Stimulated activated CD4-positive, alpha-beta T cell treated with anti-CD3 and anti-CD28 coated beads, Interleukin-2, amount 100 ng/mL, for 4 hours (primary cell): ENCODE results near the gene ALDH1L1.
"Not testable (repeated sequence)": the region's sequence is repeated elsewhere in the genome, so short reads cannot be mapped to it uniquely, and the experiment has no call there.

Experiments used
- DNase-seq: peaks from one replicate; pipeline ENCODE4 v3.0.0-alpha.2; 2020; ENCODE audit warnings: low read depth

The ALDH1L1 gene

GRCh38 chr3:126083511-126083912 lies 96.9 kb downstream of the ALDH1L1 start:
- peak; percentile 10 for DNase-seq

GRCh38 chr3:126083138-126083445 lies 97.3 kb downstream of the ALDH1L1 start:
- no peak for DNase-seq

DNA sequence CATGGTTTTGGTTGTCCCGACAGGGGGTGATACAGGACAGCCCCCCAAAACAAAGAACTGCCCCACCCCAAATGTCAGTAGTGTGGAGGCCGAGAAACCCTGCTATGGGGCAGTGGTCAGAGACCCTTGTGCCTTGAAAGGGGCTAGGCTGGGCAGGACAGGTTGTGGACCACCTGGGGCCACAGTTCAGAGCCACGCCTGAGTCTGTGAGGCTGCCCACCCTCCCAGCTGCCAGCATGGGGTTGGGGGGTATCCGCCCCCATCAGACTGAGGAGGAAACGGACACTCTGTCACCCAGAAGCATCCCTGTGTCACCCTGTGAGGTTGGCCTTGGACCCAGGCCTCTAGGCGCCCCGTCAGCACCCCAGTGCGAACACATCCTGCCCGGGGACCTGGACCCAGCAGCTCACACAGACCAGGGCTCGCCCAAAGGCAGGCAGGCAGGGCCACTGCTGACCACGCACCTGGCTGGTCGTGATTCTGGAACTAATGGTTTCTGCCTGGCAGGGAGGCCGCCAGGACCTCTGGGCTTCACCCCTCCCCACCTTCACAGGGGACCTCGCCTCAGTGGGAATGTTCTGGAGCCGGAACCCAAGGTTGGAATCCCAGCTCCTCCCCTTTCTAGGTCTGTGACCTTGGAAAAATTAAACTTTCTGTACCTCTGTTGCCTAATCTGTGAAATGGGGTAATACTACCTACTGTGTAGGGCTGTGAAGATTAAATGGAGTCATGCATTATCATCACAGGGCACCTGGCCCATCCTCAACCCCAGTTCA lies 97.8 kb downstream of the ALDH1L1 start:
- DNase-seq: no peak

DNA sequence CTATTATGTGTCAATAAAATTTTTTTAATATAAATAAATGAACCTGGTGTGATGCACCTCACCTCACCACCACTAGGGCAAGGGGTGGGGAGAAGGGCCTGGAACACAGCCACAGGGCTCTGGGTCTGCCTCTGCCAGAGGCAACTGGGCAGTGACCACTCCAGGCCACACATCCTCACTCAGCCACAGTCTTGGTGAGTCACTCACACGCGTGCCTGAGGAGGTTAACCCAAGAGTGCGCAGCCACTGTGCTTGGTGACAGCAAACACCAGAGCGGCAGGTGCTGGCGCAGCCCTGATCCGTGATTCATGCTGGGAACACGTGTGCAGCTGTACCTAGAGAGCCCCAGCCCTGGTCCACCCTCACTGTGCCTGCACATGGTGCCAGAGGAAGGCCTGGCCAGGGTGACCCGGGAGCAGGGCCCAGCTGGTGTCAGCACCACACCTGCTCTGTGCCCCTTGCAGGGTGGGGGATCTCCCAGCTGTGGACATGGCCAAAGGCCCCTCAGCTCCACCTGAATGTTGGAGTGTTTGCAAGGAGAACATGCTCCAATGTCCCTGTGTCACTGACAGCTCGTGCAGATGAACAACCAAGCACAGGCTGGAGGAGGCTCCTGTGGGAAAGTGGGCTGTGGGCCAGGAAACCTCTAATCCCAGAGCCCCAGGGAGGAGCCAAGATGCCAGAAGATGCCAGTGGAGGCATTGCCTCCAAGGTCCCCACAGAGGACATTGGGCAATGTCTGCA lies 98.6 kb downstream of the ALDH1L1 start:
- no peak for DNase-seq

GRCh38 chr3:126080970-126081369 lies 99.4 kb downstream of the ALDH1L1 start:
- no peak for DNase-seq

DNA sequence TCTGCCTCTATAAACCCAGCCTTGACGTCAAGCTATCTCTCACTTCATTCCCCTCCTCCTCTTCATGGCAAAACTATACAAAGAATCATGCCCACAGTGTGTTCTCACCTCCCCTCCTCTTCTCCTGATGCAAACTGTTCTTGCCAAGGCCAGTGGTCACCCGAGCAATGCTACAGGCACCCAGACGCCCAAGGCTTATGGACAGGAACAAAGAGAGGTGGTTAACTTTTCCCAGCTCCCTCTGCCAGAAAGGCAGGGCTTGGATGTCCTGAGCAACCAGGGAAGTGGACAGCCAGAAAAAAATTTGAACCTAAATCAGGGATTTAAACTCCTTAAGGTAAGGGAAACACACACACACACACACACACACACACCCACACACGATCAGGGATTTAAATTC lies 101.5 kb downstream of the ALDH1L1 start:
- no peak for DNase-seq

DNA sequence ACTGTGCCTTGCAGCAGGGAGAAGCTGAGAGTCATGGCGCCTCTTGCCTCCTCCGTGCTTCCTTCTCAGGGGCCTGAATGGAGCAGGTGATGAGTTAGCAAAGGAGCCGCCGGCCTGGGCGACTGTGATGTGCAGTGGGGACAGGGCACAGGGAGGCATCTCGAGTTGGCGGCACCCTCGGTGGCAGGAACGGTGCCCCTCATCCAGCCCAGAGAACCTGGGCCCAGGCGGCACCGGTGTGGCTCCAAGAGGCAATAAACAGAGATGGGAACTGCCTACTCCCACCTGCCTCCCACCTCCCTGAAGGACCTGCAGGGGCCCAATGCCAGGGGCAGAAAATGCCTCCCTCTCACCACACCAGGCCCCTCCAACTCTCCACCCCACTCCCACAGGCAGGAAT lies 102.6 kb downstream of the ALDH1L1 start:
- no peak for DNase-seq

DNA sequence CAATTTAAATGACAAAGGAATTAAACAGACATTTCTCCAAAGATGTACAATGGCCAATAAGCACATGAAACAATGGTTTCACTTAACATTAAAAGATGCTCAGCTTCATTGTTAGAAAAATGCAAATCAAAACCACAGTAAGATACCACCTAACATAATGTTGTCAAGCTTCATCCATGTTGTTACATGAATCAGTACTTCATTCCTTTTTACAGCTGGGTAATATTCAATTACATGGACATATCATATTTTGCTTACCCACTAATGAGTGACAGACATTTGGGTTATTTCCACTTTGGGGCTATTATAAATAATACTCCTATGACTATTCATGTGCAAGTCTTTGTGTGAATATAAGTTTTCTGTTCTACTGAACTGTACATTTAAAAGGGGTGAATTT lies 104.2 kb downstream of the ALDH1L1 start:
- no peak for DNase-seq

DNA sequence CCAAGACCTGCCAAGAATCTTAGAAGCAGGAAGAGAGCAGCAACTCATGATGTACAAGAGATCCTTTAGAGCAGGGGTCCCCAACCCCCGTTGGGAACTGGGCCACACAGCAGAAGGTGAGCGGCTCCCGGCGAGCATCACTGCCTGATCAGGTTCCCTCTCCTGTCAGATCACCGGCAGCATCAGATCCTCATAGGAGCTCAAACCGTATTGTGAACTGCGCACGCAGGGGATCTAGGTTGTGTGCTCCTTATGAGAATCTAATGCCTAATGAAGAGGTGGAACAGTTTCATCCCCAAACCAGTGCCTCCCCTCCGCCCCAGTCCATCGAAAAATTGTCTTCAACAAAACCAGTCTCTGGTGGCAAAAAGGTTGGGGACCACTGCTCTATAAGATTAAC lies 110.2 kb downstream of the ALDH1L1 start:
- DNase-seq: no peak

GRCh38 chr3:126067959-126068358 lies 112.4 kb downstream of the ALDH1L1 start:
- no peak for DNase-seq

DNA sequence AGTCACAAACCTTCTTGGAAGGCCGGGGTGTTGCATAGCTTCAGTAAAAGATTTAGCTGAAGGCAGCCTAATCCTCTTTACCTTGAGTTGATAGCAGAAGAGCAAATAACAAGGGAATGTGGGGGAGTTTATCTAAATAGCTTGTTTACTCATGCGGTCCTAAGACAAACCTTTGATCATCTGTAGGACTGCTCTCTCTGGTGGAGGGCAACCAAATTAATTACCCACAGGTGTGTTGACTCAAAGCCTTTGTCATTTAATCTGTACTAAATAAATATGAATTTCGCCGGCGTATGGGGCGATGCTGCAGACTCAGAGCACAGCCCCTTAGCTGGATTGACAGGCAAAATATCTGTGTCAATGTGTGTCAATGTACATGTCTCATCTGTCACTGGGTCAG lies 113.7 kb downstream of the ALDH1L1 start:
- DNase-seq: not testable (repeated sequence)

GRCh38 chr3:126065876-126066275 lies 114.5 kb downstream of the ALDH1L1 start:
- no peak for DNase-seq

GRCh38 chr3:126064627-126065258 lies 115.6 kb downstream of the ALDH1L1 start:
- no peak for DNase-seq

DNA sequence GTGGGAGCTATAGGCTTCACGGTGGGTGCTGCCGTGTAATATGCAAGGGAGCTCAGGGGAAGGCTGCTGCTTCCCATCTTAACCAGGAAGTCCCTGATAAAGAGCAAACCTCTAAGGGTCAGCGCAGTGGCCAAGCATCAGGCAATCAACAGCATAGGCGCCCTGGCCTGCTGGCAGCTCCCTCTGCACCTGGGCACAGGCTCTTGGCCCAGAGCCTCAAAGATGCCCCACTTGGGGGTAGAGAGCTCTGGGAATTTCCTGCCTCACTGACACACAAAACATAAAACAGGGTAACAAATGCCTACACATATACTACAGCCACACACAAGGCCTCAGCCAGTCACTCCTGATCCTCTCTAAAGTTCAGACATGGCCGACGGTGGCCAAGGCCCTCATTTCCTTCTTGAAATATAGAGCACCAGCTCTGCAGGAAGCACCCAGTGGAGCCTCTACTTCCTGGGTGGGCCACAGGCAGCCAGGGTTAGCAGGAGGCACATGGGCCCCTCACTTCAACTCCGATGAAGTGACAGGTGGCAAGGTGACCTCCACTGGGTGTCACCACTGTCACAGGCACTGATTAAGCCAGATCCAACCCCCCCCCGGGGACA lies 116.9 kb downstream of the ALDH1L1 start:
- no peak for DNase-seq

DNA sequence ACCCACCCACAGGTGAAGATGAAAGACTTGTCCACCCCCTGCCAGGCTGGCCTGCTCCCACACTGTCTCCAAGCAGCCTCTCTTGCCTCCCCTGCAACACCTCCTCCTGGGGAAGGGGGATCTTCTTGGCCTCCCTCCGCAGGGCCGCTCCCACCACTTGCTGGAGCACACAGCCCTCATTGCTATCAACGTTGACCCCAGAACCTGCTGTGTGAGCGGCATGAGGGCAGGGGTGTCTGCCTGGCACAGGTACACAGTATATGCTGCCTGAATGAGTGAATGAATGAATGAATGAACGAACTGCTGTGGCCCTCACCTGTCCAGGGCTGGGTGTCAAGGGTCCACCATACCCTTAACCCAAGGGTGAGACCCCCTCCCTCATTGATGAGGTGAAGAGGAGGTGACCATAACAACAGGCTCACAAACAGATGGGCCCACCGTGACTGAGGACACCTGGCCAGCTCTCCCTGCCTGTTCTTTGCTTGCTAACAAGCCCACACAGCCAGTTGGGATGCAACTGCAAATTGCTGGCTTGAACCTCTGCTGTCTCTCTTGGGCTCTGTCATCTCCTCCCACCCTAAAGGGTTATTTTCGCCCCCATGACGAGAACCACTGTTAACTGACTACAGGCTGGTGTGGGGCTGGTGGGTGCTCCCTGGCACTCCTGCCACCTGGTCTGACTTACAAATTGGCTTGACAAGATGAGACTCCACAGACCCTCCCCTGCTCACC lies 118.9 kb downstream of the ALDH1L1 start:
- no peak for DNase-seq

DNA sequence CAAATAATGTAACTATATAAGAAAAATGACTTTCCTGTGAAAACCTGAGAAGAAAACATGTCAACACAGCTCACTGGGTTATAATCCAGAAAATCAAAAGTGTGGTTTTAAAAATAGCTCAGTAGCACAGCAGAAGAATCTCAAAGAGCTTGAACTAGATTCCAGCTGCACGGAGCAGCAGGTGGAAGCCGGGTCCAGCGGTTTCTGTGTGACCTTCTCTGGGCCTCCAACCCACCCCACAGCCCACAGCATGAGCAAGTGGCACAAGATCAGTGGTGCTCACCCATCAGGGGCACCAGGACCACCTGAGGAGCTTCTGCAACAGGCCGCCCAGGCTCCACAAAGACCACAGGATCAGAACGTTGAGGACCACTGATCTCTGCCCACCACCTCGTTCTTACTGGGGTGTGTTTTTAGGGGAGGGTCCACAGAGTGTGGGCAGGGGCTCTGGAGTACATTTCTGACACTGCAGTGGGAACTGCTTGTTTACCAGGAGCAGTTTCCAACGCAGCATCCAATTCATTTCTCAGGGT lies 119.7 kb downstream of the ALDH1L1 start:
- DNase-seq: no peak

DNA sequence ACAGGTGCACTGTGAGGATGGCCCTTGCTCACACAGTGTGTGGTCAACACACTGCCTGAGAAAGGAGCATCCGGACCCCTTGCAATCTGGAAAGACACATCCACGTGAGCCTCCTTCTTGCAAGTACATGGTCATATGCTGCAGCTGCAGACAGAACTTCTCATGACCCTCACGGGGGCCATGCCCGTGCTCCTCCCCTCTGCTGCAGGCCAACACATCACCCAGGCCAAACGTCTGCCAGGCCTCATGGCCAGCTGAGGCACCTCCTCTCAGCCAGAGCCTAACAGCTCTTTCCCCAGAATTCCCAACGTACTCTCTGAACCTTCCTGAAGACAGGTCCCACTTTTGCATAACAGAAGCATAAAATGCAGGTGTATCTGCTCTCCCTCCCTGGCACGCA lies 121.7 kb downstream of the ALDH1L1 start:
- DNase-seq: no peak

DNA sequence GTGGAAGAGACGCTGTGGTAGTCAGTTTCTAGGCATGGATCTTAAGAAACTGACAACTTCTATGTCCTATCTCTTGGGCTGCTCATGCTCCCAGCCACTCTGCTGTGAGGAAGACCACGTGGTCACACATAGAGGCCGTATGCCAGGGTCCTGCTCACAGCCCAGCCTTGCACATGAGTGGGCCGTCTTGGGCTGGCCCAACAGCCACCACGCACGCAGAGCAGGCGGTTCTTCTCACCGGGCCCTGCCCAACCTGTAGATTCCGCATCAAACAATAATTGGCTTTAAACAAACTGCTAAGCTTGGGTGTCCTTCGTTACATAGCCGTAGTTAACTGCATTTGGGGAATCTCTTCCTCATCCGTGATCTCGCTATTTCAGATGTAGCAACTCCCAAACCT lies 122.5 kb downstream of the ALDH1L1 start:
- no peak for DNase-seq

DNA sequence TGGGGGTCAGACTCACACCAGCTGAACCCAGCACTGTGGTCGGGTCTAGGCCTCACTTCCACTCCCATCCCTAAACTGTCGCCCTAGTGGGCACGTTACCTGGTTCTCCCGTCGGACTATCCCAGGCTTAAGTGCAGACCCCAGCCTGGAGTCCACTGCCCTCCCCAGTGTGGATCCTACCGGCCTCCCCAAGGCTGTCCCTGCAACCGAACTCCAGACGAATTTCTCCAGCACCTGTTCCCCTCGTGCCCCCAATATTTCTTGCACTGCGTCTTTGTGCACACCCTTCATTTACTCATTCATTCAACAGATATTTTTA lies 122.9 kb downstream of the ALDH1L1 start:
- DNase-seq: no peak

DNA sequence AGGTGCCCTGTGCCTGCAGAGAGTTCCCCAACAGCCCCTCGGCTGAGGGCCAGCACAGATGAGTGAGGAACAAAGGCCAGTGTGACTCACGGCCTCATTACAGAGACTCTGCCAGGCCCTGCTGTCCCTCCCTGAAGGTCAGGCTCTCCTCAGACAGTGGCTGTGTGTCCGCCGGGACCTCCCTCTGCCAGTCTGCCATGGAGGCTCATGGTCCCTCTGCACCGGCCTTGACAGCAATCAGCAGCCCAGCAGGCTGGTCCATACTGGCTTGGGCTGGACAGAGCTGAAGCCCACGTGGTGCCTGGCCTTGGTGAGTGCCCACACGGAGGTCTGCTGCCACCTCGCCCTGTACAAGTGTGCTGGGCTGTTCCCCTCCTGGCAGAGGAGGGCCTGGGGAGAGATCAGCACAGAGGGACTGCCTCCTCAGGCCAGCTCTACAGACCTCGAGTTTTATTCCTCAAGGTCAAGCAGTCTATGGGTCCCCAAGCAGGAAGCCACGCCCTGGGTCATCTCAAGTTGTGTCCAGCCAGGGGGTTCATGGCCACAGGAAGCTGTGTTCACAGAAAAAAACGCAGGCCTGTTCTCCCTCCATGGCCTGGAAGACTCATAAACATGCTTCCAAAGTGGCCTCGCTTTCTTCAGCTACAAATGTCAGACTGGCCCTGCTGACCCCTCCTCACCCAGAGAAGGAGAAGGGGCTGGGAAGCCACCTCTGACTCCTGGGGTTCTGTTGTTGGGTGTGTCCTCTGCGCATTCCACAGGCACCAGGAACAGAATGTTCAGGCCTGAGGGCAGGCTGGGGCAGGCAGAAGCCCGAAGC lies 123.5 kb downstream of the ALDH1L1 start:
- DNase-seq: no peak

DNA sequence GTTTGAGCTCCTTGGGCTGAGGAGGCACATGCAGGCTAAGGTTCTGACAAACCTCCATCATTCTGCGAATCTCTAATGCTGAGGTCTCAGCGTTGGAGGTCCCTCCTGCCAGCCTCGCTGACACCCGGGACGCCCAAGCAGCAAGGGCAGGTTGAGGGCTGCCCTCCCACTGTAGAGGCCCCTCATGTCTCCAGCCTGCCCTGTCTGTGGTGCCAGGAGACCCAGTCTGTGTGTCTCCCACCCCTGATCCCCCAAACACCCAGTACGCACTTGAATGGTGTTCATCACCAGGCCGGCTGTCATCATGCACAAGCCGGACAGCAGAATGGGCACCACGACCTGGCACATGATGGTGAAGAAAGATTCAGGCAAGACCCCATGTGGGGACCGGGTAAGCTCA lies 124.3 kb downstream of the ALDH1L1 start:
- no peak for DNase-seq
